NB4 (cell line): ENCODE data around the gene MIEF1.
"Not testable (repeated sequence)": the region's sequence is repeated elsewhere in the genome, so short reads cannot be mapped to it uniquely, and the experiment has no call there.

Source experiments
- DNase-seq: peaks from one replicate; pipeline ENCODE4 v3.0.0; 2010; ENCODE audit warnings: low read depth
- H3K4me3 ChIP-seq: one replicate; pipeline ENCODE4 v1.5.1; 2011; ENCODE audit warnings: mild to moderate bottlenecking, low read depth, low read length, moderate library complexity
- MYC ChIP-seq: IDR thresholded peaks from 2 replicates; pipeline ENCODE4 v1.6.1; 2011; ENCODE audit warnings: low read depth, low read length
- POLR2A ChIP-seq: IDR thresholded peaks from 2 replicates; pipeline ENCODE4 v1.6.1; 2011; ENCODE audit warnings: mild to moderate bottlenecking; ENCODE audit not compliant: insufficient read length; ENCODE audit errors: extremely low read depth
- TF ChIP-seq, protein P1 (sequence below): IDR thresholded peaks from one replicate; pipeline ENCODE4 v1.5.1; 2012; ENCODE audit warnings: low read depth, low read length
- TF ChIP-seq, protein P2 (sequence below): IDR thresholded peaks from 2 replicates; pipeline ENCODE4 v1.6.1; 2011; ENCODE audit warnings: low read depth, low read length

MIEF1 gene

DNA sequence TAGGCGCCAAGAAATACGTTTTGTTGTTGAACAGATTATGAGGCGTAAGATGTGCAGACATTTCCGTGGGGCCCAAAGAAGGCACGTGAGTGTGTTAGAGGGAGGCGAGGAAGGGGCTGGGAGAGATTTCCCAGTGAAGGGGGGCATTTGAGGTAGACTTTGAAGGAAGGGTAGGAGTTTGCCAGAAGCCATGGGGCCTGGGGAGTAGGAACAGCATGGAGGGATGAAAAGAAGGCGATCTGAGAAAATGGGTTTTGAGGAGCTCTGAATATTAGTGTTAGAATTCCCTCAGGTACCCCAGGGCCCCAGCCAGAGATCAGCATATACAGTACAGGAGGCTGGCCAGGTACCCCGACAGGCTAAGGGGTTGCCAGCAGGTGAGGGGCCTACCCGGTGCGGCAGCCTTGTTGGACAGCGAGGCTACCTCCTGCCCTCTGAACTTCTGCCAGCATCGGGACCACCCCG, 414 bp upstream of the MIEF1 start:
- H3K4me3 ChIP-seq, result peak overlapping the region; percentile 36
- DNase-seq, result no peak
- TF ChIP-seq MYC (no peak), POLR2A (no peak)
- TF ChIP-seq, protein P1, sequence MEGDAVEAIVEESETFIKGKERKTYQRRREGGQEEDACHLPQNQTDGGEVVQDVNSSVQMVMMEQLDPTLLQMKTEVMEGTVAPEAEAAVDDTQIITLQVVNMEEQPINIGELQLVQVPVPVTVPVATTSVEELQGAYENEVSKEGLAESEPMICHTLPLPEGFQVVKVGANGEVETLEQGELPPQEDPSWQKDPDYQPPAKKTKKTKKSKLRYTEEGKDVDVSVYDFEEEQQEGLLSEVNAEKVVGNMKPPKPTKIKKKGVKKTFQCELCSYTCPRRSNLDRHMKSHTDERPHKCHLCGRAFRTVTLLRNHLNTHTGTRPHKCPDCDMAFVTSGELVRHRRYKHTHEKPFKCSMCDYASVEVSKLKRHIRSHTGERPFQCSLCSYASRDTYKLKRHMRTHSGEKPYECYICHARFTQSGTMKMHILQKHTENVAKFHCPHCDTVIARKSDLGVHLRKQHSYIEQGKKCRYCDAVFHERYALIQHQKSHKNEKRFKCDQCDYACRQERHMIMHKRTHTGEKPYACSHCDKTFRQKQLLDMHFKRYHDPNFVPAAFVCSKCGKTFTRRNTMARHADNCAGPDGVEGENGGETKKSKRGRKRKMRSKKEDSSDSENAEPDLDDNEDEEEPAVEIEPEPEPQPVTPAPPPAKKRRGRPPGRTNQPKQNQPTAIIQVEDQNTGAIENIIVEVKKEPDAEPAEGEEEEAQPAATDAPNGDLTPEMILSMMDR, result no peak
- TF ChIP-seq, protein P2, sequence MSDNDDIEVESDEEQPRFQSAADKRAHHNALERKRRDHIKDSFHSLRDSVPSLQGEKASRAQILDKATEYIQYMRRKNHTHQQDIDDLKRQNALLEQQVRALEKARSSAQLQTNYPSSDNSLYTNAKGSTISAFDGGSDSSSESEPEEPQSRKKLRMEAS, result no peak

GRCh38 chr22:39502789-39503409, 809 bp downstream of the MIEF1 start:
- TF ChIP-seq, protein P1, result no peak
- TF ChIP-seq POLR2A (no peak), MYC (no peak)
- TF ChIP-seq, protein P2, result no peak
- peak; percentile 67 for DNase-seq
- H3K4me3 ChIP-seq, result peak overlapping the region; percentile 81

DNA sequence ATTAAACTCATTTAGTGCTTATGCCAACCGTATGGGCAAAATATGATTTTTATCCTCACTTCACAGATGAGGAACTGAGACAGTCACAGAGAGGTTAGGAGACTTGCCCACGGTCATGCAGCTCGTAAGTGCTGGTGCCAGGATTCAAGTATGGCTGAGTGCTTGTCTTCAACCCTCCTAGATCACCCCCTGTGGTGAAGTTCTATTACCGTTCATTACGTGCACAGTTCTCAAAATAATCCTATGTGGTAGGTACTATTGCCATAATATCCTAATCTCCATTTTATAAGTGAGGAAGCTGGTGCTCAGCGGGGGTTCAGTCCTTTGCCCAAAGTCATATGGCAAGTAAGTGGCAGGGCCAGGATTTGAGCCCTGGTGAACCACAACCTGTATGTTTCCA, 1.5 kb downstream of the MIEF1 start:
- no peak for DNase-seq
- peak overlapping the region; percentile 81 for H3K4me3 ChIP-seq
- no peak for TF ChIP-seq MYC
- TF ChIP-seq, protein P2, result no peak
- no peak for TF ChIP-seq POLR2A
- TF ChIP-seq, protein P1, result no peak

DNA sequence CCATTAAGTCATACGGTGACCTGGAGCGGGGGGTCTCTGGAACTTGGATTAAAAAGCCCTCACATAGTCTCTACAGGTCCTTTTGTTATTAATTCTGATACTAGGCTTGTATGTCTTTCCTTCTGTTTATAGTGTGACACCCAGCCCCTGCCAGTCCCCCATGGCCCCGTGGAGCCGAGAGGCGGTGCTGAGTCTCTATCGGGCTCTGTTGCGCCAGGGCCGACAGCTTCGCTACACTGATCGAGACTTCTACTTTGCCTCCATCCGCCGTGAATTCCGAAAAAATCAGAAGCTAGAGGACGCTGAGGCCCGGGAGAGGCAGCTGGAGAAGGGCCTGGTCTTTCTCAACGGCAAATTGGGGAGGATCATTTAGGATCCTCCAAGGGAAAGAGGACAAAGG, 2.0 kb downstream of the MIEF1 start:
- H3K4me3 ChIP-seq, result peak overlapping the region; percentile 4
- TF ChIP-seq, protein P1, result no peak
- TF ChIP-seq, protein P2, result no peak
- no peak for TF ChIP-seq POLR2A
- TF ChIP-seq MYC, result no peak
- no peak for DNase-seq

GRCh38 chr22:39507021-39507420, 4.9 kb downstream of the MIEF1 start:
- H3K4me3 ChIP-seq, DNase-seq: not testable (repeated sequence)

- TF ChIP-seq POLR2A (no peak), MYC (no peak)
- TF ChIP-seq, protein P2, result no peak
- TF ChIP-seq, protein P1, result no peak
- H3K4me3 ChIP-seq, result no peak overlapping the region
- DNase-seq, result no peak
Observed at GRCh38 chr22:39508393-39508792, 6.3 kb downstream of the MIEF1 start.
